Measurements from ENCODE around the gene PDE6A. TPM values are rescaled to one million over a fixed set of nuclear protein-coding genes. Genes with fewer than 3 reads are reported as not detected.

Gene PDE6A
- total and polyA plus RNA-seq, 9 of the 15 experiments (the other 6 are each of a cell fraction or from before 2014, with no cell fraction given): 0.01 to 0.04 (median 0.01) TPM; not detected in 6

DNA sequence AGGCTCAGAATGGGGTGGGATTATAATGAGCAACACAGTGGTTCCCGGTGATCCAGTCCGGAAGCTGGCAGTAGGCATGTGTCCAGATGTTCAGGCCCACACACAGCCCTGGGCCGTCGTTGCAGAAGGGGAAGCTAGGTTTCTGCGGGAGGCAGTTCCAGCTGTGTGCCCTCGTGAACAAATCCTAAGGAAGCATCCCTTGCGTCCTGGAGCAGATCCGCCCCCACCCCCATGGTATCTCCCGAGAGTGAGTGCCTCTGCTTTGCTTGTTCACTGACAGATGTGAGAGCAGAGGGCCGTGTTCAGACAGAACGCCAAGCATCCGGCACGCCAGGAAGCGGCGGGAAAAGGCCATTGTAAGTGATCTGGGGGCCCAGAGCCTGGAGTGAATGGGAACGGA, 104.8 kb downstream of the PDE6A start:
- H3K27ac ChIP-seq (ENCODE audit: extremely low read depth, low read depth, low read length): no peak overlapping the region
- no peak overlapping the region for H2AFZ ChIP-seq (ENCODE audit: low read depth, low read length)
- ChIA-PET CTCF (ENCODE audit: low intra/inter-chr PET ratio) (interaction anchor here (6.6 kb wide), 1 partner anchor 150 kb away, joined by 102 read pairs; no protein-coding TSS in a partner anchor), POLR2A (interaction anchor here (0.9 kb wide), 2 partner anchors 9 to 121 kb away, joined by 3 read pairs; partner anchors contain the start of gene SLC26A2)
- DNase-seq (ENCODE audit: extremely low read depth in 1 of 4, low spot score in 3 of 4) (no peak), ATAC-seq (no peak), FAIRE-seq (no peak)
- H3K4me2 ChIP-seq (ENCODE audit: insufficient read depth, low read length): no peak overlapping the region
- no TSS peak for BruUV-seq (replicated peaks)
- H4K20me1 ChIP-seq (replicated peaks; ENCODE audit: control insufficient read depth, insufficient read depth, low read length): no peaks in the 10 kb centered on the region
- peaks cover 0 to 2% of the 10 kb centered on the region in 2 experiments; a peak in 1 of 5 replicates for H3K4me1 ChIP-seq (replicated peaks in 1 of 2; ENCODE audit: control insufficient read depth in 2 of 2, insufficient read depth in 2 of 2, low read length in 2 of 2)
- H3K9me3 ChIP-seq (replicated peaks; ENCODE audit: control insufficient read depth, insufficient read depth, low read depth, low read length): no peaks in the 10 kb centered on the region
- in situ Hi-C loops (cut with MboI) (loop anchor here (5.0 kb wide), 1 partner anchor 148 kb away; no protein-coding TSS in a partner anchor), intact Hi-C loops (cut with micrococcal nuclease) (loop anchor here (5.0 to 10.0 kb wide), 3 partner anchors 63 to 378 kb away; no protein-coding TSS in a partner anchor)
- H3K79me2 ChIP-seq (ENCODE audit: control insufficient read depth, insufficient read depth, low read length): no peaks in the 10 kb centered on the region
- H3K9me1 ChIP-seq (ENCODE audit: control insufficient read depth, insufficient read depth, low read length): peaks cover 9% of the 10 kb centered on the region
- H3K4me3 ChIP-seq: no peak overlapping the region
- no peaks in the 10 kb centered on the region for H3K27me3 ChIP-seq (ENCODE audit: control insufficient read depth in 2 of 2, insufficient read depth in 2 of 2, low read length in 2 of 2)
- H3K9ac ChIP-seq (ENCODE audit: insufficient read depth in 1 of 2, low read depth in 2 of 2, low read length in 2 of 2): no peak overlapping the region
- TF ChIP-seq RBM22 (IDR thresholded peaks at IDR 0.05; ENCODE audit: low read depth, low read length, poor library complexity, severe bottlenecking): peak; percentile 42
- TF ChIP-seq EP300 (IDR thresholded peaks at IDR 0.05; ENCODE audit: low read length): no peak
- peaks cover 94% of the 10 kb centered on the region for H3K36me3 ChIP-seq (ENCODE audit: control insufficient read depth, insufficient read depth, low read length)
- WGBS (ENCODE audit: insufficient coverage, low coverage, missing lambda C conversion rate): 94% methylated on average over 16 of the region's 16 CpGs

DNA sequence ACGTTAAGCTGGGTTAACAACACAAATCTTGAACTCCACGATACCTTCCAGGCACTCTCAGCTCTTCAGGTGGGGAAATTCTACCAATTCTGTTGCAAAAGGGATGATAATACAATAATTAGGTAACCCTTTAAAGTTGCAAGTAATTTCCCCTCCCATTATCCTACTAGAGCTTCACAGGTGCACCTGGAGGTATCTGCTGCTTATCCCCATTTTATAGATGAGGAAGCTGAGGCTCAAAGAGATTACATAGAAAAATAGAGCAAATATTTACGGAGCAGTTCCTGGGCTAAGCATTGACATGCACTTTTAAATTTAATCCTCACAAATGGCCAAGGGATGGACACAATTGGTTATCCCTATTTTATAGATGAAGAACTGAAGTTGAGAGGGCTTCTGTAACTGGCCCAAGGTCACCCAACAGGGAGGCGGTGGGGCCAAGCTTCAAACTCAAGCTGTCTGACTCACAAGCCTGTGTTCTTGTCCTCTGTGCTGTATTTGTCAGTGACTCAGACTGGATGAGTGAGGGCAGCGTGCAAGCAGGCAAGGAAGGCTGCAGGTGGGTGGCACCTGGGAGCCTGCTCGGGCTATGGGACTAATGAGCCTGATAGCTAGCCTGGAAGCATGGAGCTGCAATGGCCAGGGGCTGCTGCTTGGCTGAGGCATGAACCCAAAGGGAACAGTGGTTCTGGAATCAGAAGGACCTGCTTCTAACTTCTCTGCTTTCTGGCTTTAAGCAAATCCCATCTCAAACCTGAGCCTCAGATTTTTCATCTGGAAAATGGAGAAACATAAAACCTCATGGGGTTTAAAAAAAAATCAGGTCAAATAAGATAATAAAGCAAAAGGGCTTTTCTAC, 105.5 kb downstream of the PDE6A start:
- Histone ChIP-seq H3K4me2 (ENCODE audit: insufficient read depth, low read length) (no peak overlapping the region), H3K9me3 (replicated peaks; ENCODE audit: control insufficient read depth, insufficient read depth, low read depth, low read length) (no peaks in the 10 kb centered on the region), H4K20me1 (replicated peaks; ENCODE audit: control insufficient read depth, insufficient read depth, low read length) (peaks cover 4% of the 10 kb centered on the region; the same call in 1 of the 2 replicates), H3K4me3 (no peak overlapping the region), H3K9me1 (ENCODE audit: control insufficient read depth, insufficient read depth, low read length) (peaks cover 6% of the 10 kb centered on the region), H3K27ac (ENCODE audit: extremely low read depth, low read depth, low read length) (no peak overlapping the region), H3K79me2 (ENCODE audit: control insufficient read depth, insufficient read depth, low read length) (no peaks in the 10 kb centered on the region), H2AFZ (ENCODE audit: low read depth, low read length) (no peak overlapping the region), H3K4me1 (replicated peaks in 1 of 2; ENCODE audit: control insufficient read depth in 2 of 2, insufficient read depth in 2 of 2, low read length in 2 of 2) (peaks cover 0 to 2% of the 10 kb centered on the region in 2 experiments; a peak in 1 of 5 replicates), H3K36me3 (ENCODE audit: control insufficient read depth, insufficient read depth, low read length) (peaks cover 95% of the 10 kb centered on the region), H3K9ac (ENCODE audit: insufficient read depth in 1 of 2, low read depth in 2 of 2, low read length in 2 of 2) (peak overlapping the region in 1 of 2 experiments; percentile 65; a peak in 1 of 4 replicates), H3K27me3 (ENCODE audit: control insufficient read depth in 2 of 2, insufficient read depth in 2 of 2, low read length in 2 of 2) (no peaks in the 10 kb centered on the region)
- intact Hi-C loops (cut with micrococcal nuclease): loop anchor here (5.0 to 10.0 kb wide), 3 partner anchors 63 to 378 kb away; no protein-coding TSS in a partner anchor
- no TSS peak for BruUV-seq (replicated peaks)
- DNase-seq (ENCODE audit: extremely low read depth in 1 of 4, low spot score in 3 of 4) (no peak), ATAC-seq (no peak), FAIRE-seq (no peak)
- 89% methylated on average over 6 of the region's 6 CpGs for WGBS (ENCODE audit: insufficient coverage, low coverage, missing lambda C conversion rate)
- in situ Hi-C loops (cut with MboI): loop anchor here (5.0 kb wide), 1 partner anchor 148 kb away; no protein-coding TSS in a partner anchor
- ChIA-PET CTCF (ENCODE audit: low intra/inter-chr PET ratio) (interaction anchor here (4.4 to 6.6 kb wide), 2 partner anchors 122 to 151 kb away, joined by 59 to 102 read pairs; partner anchors contain the start of gene SLC26A2), POLR2A (interaction anchor here (0.7 to 1.0 kb wide), 5 partner anchors 8 to 219 kb away, joined by 3 to 4 read pairs (median 3); partner anchors contain the start of gene SLC26A2)
- TF ChIP-seq MTA3 (IDR thresholded peaks at IDR 0.05; ENCODE audit: borderline replicate concordance) (no peak), YY1 (IDR thresholded peaks at IDR 0.05; ENCODE audit: borderline replicate concordance in 1 of 3, control insufficient read depth in 1 of 3, extremely low read depth in 1 of 3, insufficient read depth in 3 of 3, insufficient read length in 1 of 3, insufficient replicate concordance in 2 of 3, low read depth in 1 of 3, low read length in 2 of 3) (no peak), RNF2 (IDR thresholded peaks at IDR 0.05) (no peak), RBM25 (IDR thresholded peaks at IDR 0.05; ENCODE audit: low read depth, low read length, severe bottlenecking) (peak; percentile 75), KDM1A (IDR thresholded peaks at IDR 0.05) (no peak), ESRRA (IDR thresholded peaks at IDR 0.05; ENCODE audit: borderline replicate concordance, low read depth) (peak; percentile 38; the same call in 1 of the 2 replicates), RB1 (IDR thresholded peaks at IDR 0.05; ENCODE audit: low read depth) (no peak), ZNF311 (CRISPR knock-in tag; IDR thresholded peaks at IDR 0.05) (no peak)
- TF ChIP-seq, protein P1, sequence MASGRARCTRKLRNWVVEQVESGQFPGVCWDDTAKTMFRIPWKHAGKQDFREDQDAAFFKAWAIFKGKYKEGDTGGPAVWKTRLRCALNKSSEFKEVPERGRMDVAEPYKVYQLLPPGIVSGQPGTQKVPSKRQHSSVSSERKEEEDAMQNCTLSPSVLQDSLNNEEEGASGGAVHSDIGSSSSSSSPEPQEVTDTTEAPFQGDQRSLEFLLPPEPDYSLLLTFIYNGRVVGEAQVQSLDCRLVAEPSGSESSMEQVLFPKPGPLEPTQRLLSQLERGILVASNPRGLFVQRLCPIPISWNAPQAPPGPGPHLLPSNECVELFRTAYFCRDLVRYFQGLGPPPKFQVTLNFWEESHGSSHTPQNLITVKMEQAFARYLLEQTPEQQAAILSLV (tag; IDR thresholded peaks at IDR 0.05): no peak
